HG03280 (cell line): ENCODE measurements around the gene PDE6B.
"Not testable (repeated sequence)": the region's sequence is repeated elsewhere in the genome, so short reads cannot be mapped to it uniquely, and the experiment has no call there.

Experiments
- ATAC-seq: cut with Tn5 transposase; IDR thresholded peaks from one replicate; pipeline ENCODE4 v1.9.1; 2021; ENCODE audit warnings: mild to moderate bottlenecking, moderate library complexity; ENCODE audit not compliant: unreplicated experiment

The PDE6B gene

GRCh38 chr4:634599-634985 is 9.2 kb downstream of the PDE6B start:
- no peak for ATAC-seq

- not testable (repeated sequence) for ATAC-seq
These were observed 9.9 kb downstream of the PDE6B start for GRCh38 chr4:635066-635835.

DNA sequence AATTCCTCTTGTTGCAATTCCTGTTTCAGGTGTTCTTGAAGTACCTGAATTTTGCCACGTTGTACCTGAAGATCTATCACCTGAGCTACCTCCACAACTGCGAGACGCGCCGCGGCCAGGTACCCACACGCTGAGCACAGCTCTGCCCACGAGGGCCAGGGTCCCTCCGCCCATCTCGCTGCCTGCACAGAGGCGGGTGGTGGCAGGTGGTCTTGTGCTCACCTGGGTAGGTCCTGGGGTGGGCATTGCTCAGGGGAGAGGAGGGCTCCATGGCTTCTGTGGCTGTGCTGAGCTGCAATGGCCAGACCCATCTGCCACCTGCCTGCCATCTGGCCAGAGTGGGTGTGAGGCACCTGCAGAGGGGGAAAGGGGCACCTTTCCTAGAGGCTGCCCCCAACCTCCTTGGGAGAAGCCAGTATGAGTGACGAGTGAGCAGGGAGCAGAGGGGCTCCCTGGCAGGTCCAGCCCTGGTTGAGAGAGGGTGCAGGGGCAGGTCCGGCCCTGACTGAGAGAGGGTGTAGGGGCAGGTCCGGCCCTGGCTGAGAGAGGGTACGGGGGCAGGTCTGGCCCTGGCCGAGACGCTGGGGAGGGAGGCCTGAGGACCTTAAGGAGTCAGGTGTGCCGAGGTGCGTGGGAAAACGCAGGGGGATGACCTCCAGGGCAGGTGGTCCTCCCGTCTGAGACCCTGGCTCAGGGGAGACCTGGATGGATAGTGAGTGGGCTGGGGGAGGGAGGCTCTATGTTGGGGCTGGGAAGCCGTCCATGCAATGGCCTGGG is 10.7 kb downstream of the PDE6B start:
- no peak for ATAC-seq

GRCh38 chr4:636628-637159 is 11.3 kb downstream of the PDE6B start:
- ATAC-seq = no peak

DNA sequence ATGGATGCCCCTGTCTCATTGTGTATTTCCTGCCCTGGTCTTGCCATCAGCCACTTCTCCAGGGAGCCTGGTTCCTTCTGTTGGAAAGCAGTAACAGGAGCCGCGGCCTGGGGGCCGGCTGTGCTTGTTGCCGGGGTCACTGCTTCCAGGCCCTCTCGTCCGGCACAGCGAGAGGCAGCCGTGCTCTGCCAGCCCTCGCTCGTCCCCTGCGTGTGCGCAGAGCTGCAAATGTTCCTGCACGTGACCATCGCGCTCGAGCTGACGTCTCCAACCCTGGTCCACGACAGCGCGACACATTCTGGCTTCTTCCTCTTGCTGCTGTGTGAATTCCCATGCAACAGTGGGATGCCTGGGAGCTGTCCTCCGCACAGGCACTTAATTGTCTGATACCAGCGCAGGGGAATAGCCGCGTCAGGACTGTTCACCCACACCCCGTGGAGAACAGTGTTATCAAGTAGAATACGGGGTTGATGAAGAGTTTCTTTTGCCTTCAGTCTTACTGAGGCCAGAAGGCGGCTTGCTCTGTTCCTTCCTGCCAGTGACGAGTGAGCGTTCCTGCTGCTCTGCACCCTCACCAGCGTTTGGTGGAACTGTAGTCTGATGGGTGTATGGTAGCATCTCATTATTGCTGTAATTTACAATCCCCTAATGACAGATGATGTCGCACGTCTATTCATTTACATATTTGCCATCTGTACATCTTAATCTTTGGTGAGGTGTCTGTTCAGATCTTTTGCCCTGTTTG is 12.3 kb downstream of the PDE6B start:
- ATAC-seq = no peak

DNA sequence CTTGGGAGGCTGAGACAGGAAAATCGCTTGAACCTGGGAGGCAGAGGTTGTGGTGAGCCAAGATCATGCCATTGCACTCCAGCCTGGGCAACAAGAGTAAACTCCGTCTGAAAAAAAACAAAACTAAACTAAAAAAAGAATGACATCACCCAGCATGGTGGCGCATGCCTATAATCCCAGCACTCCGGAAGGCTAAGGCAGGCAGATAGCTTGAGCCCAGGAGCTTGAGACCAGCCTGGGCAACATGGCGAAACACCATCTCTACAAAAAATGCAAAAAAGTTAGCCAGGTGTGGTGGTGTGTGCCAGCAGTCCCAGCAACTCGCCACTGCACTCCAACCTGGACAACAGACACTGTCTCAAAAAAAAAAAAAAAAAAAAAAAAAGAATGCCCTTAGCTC is 17.0 kb downstream of the PDE6B start:
- ATAC-seq = not testable (repeated sequence)

DNA sequence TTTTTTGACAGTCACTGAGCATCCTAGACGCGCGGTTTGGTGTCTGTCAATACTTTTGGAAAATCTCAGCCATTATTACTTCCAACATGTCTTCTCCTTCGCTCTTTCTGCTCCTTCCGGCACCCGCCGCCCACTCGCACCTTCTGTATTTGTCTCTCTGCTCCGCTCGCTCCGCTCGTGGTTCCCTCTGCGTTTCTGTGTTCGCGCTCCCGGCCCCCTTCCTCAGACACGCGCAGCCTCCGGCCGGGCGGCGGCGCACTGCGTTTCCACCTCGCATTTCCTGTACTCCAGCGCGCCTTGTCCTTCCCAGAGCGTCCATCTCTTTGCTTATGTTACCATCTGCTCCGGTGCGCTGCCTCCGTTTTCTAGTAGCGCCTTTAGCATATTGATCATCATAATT is 21.1 kb downstream of the PDE6B start:
- no peak for ATAC-seq

- ATAC-seq = no peak
These were observed 22.1 kb downstream of the PDE6B start for GRCh38 chr4:647481-647880.

GRCh38 chr4:648579-649292 is 23.4 kb downstream of the PDE6B start:
- no peak for ATAC-seq

DNA sequence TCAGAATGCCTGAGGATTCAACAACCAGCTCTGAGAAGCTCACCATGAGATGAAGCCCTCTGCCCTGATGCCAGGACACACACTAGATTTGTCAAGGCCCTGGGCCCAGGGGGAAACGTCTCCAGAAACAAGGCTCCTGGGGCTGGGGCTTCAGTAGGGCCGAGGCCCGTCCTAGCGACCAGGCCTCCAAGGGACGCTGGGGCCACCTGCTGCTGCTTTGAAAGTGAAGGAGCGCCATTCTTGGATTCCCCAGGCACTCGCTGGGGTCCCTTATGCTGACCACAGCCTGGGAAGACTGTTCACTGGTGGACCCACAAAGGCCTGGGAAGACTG is 23.9 kb downstream of the PDE6B start:
- ATAC-seq = no peak

GRCh38 chr4:649751-650310 is 24.5 kb downstream of the PDE6B start:
- ATAC-seq = no peak

- ATAC-seq = no peak
These were observed 25.1 kb downstream of the PDE6B start for GRCh38 chr4:650461-650860.

DNA sequence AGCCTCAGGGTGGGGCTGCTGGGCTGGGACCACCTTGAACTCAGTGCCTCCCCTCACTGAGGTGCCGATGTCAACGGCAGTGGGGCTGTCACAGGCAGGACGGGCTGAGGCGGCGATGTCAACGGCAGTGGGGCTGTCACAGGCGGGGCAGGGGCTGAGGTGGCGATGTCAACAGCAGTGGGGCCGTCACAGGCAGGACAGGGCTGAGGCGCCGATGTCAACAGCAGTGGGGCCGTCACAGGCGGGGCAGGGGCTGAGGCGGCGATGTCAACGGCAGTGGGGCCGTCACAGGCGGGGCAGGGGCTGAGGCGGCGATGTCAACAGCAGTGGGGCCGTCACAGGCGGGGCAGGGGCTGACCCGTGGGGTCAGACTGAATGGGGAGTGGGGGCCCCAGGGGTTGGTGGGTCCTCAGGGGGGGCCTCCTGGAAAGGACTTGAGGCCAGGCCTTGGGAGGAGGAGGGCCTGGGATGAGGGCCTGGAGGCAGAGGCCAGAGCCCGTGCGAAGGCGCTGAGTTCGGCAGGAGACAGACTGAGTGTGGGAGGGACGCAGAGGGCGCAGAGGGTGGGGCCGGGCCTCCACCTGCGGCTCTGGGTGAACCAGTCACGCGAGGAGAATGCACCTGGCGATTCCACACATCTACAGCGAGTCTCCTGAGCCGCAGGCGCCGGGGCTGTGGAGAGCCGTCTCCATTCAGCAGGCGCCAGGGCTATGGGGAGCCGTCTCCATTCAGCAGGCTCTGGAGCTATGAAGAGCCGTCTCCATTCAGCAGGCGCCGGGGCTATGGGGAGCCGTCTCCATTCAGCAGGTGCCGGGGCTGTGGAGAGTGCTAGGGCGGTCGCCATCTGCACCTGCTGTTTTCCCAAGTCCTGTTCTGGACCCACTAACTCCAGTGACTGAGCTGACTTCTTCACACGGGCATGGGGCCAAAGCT is 25.8 kb downstream of the PDE6B start:
- no peak for ATAC-seq

- ATAC-seq = no peak
These were observed 26.7 kb downstream of the PDE6B start for GRCh38 chr4:651884-652642.

- ATAC-seq = no peak
These were observed 27.9 kb downstream of the PDE6B start for GRCh38 chr4:653080-653821.

DNA sequence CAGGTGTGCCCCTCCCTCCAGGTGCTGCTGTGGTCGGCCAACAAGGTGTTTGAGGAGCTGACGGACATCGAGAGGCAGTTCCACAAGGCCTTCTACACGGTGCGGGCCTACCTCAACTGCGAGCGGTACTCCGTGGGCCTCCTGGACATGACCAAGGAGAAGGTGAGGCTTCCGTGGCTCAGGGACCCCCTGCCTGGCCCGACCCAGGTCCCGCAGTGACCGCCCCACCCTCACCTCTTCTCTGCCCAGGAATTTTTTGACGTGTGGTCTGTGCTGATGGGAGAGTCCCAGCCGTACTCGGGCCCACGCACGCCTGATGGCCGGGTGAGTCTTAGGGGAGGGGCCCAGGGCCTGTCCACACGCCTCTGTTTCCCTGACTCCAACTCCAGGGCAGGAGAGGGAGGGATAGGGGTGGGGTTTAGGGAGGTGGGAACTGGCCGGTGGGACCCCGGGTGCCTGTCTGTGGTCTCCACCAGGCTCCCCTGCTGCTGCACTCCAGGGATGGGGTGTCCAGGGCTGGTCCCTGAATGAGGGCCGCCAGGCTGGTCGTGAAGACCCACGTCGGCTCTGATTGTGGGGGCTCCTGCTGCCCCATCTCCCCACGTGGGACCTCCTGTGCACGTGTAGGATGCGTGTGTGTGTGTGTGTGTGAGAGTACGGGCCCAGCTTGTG is 28.6 kb downstream of the PDE6B start:
- no peak for ATAC-seq

DNA sequence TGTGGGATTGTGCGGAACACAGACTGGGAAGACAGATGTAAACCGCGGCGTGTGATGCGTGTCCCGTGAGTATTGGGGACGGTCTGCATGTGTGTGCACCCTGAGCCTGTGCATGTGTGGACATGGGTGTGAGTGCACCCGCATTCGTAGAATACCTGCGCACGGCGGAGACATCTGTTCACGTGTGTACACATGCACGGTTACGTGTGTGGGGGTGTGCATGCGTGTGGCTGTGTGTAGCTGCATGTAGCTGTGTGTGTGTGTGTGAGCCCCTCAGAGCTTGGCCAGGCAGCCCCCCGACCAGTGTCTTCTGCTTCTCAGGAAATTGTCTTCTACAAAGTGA is 29.1 kb downstream of the PDE6B start:
- no peak for ATAC-seq
